Jurkat, Clone E6-1 (cell line): ENCODE results near the gene NR1I2.

Experiments
- DNase-seq: peaks from one replicate; pipeline ENCODE4 v3.0.0-alpha.2; 2011; ENCODE audit warnings: low read depth, low spot score
- H3K4me3 ChIP-seq: 2 replicates; pipeline ENCODE4 v1.5.1; 2011; ENCODE audit warnings: mild to moderate bottlenecking, low read length, control low read depth, moderate library complexity

The NR1I2 gene

GRCh38 chr3:119862616-119863015 lies 80.7 kb downstream of the NR1I2 start:
- H3K4me3 ChIP-seq = no peak overlapping the region
- DNase-seq = no peak

- H3K4me3 ChIP-seq = no peak overlapping the region
- no peak for DNase-seq
Observed at GRCh38 chr3:119864476-119864875, 82.6 kb downstream of the NR1I2 start.
